ENCODE measurements around the gene CEP19. TPM values are rescaled to one million over a fixed set of nuclear protein-coding genes. Genes with fewer than 3 reads are reported as not detected.
A peak's percentile ranks its signal among the peaks of the same experiment; 100 is the strongest.
"Not testable (repeated sequence)": the region's sequence is repeated elsewhere in the genome, so short reads cannot be mapped to it uniquely, and the experiment has no call there.

The CEP19 gene
- total RNA-seq, 1 donor from 2014 or later = 2.5 TPM

DNA sequence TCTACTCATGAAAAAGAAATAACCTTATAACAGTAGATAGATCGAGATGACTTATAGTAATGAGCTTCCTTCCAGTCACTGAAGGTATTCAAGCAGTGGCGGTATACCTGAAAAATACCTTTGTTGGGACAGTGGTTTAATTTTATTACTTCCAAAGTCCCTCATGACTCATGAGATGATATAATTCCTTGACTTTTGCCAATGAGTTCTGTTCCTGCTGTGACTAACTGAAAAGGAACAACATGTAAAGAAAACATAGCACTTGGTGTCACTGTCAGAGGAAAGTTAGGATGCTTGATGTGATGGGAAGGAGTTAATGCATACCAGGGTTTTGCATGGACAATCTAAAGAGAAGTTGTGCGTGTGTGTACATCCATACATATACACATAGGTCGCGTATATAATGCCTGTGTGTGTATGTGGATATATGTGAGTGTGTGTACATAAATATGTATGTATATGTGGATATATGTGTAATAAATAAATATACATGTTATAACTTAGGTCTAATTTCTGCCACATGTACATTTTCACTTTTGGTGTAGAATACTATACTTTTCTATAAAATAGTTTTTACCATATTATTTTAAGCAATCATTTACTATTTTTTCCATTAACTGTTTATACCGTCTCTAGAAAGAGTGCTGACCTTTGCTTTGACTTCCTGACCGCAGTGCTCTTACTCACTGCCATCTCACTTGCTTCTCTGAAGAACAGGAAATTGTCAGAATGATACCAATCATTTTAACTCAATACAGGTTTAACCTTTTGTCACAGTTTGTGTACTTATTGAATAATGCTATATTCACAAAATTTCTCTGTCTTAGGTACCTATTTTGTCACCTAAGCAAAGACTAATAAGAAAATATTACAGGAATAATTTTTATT, 15.0 kb upstream of the CEP19 start:
- no peak for TF ChIP-seq CTCF (IDR thresholded peaks at IDR 0.05)
- DNase-seq (ENCODE audit: low spot score) = no peak
- Mint-ChIP-seq H3K4me1 (ENCODE audit: low read depth) (peaks cover 7% of the 10 kb centered on the region), H3K4me3 (ENCODE audit: unreplicated experiment) (no peak overlapping the region), H3K9me3 (ENCODE audit: low read depth) (no peaks in the 10 kb centered on the region), H3K36me3 (ENCODE audit: low read depth) (peaks cover 13% of the 10 kb centered on the region), H3K27ac (ENCODE audit: unreplicated experiment) (peak overlapping the region; percentile 58), H3K27me3 (ENCODE audit: low read depth) (no peaks in the 10 kb centered on the region)

- Mint-ChIP-seq H3K4me1 (ENCODE audit: low read depth) (no peaks in the 10 kb centered on the region), H3K9me3 (ENCODE audit: low read depth) (peaks cover 14% of the 10 kb centered on the region), H3K27ac (ENCODE audit: unreplicated experiment) (no peak overlapping the region), H3K27me3 (ENCODE audit: low read depth) (no peaks in the 10 kb centered on the region), H3K4me3 (ENCODE audit: unreplicated experiment) (no peak overlapping the region), H3K36me3 (ENCODE audit: low read depth) (peaks cover 21% of the 10 kb centered on the region)
- no peak for DNase-seq (ENCODE audit: low spot score)
- no peak for TF ChIP-seq CTCF (IDR thresholded peaks at IDR 0.05)
Measured at GRCh38 chr3:196721097-196721496, 9.0 kb upstream of the CEP19 start.

GRCh38 chr3:196717162-196717561, 5.1 kb upstream of the CEP19 start:
- H3K36me3 Mint-ChIP-seq (ENCODE audit: low read depth) = peaks cover 15% of the 10 kb centered on the region
- H3K27me3 Mint-ChIP-seq (ENCODE audit: low read depth); H3K27ac Mint-ChIP-seq (ENCODE audit: unreplicated experiment); H3K4me3 Mint-ChIP-seq (ENCODE audit: unreplicated experiment); DNase-seq (ENCODE audit: low spot score): not testable (repeated sequence)
- peaks cover 14% of the 10 kb centered on the region for H3K9me3 Mint-ChIP-seq (ENCODE audit: low read depth)
- H3K4me1 Mint-ChIP-seq (ENCODE audit: low read depth) = peaks cover 13% of the 10 kb centered on the region

DNA sequence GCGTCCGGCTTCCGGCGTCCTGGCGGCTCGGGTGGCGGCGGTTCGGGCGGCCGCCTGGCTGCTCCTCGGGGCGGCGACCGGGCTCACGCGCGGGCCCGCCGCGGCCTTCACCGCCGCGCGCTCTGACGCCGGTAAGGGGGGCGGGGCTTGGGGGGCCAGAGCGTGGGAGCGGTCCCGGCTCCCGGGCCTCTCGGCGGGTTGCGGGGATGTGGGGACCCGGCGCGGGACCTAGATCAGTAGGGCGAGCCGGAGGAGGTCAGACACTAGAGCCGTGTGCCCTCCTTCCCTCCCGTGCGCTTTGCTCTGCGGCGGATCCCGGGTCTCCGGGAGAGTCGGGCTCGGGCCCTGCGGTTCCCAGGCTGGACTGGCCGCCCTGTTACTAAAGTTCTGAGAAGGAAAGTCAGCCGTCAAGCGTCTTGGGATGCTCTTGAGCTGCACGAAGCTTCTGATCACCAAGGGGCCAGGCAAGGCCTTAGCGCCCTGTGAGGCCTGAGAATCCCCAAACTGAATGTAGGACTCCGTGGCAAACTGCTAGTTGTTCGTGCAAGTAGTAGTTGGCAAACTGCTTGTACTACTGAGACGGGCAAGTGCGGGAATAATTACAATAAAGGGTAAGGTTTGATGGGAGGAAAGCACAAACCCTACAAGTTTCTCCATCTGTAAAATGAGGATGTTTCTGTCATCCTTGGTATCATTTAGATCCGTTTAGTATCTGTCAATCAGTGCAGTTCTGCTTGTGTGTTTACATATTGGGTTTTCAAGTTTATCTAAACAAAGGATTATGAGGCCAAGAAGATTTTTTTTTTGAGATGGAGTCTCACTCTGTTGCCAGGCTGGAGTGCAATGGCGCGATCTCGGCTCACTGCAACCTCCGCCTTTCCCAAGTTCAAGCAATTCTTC, 714 bp upstream of the CEP19 start:
- peak overlapping the region; percentile 74 for H3K27ac Mint-ChIP-seq (ENCODE audit: unreplicated experiment)
- DNase-seq (ENCODE audit: low spot score) = no peak
- no peak for TF ChIP-seq CTCF (IDR thresholded peaks at IDR 0.05)

GRCh38 chr3:196708467-196708866, 3.6 kb downstream of the CEP19 start:
- peaks cover 15% of the 10 kb centered on the region for H3K4me1 Mint-ChIP-seq (ENCODE audit: low read depth)
- H3K9me3 Mint-ChIP-seq (ENCODE audit: low read depth) = no peaks in the 10 kb centered on the region
- no peak overlapping the region for H3K4me3 Mint-ChIP-seq (ENCODE audit: unreplicated experiment)
- H3K36me3 Mint-ChIP-seq (ENCODE audit: low read depth) = no peaks in the 10 kb centered on the region
- no peaks in the 10 kb centered on the region for H3K27me3 Mint-ChIP-seq (ENCODE audit: low read depth)
- TF ChIP-seq CTCF (IDR thresholded peaks at IDR 0.05) = no peak
- no peak overlapping the region for H3K27ac Mint-ChIP-seq (ENCODE audit: unreplicated experiment)
- no peak for DNase-seq (ENCODE audit: low spot score)

More for the DNA sequence above, 714 bp upstream of the CEP19 start:
- no peaks in the 10 kb centered on the region for H3K9me3 Mint-ChIP-seq (ENCODE audit: low read depth)
- H3K36me3 Mint-ChIP-seq (ENCODE audit: low read depth) = no peaks in the 10 kb centered on the region
- H3K4me1 Mint-ChIP-seq (ENCODE audit: low read depth) = peaks cover 21% of the 10 kb centered on the region
- no peaks in the 10 kb centered on the region for H3K27me3 Mint-ChIP-seq (ENCODE audit: low read depth)
- peak overlapping the region; percentile 75 for H3K4me3 Mint-ChIP-seq (ENCODE audit: unreplicated experiment)

Data from chondrocyte (in vitro differentiated cells).